Uterus (tissue), 4 donors: ENCODE results near the gene RFX1. TPM values are rescaled to one million over a fixed set of nuclear protein-coding genes. Genes with fewer than 3 reads are reported as not detected.

Experiments used
- DNase-seq, 2 donors: peaks; one replicate each; pipeline ENCODE4 v3.0.0-alpha.2; 2019 to 2020
- H3K27ac ChIP-seq, 2 donors: fragments of 200-600 bp; sonication (generic); 1 replicate in 1 of 2; 2 replicates in 1 of 2; pipeline ENCODE4 v1.5.1; 2016 to 2018
- H3K27me3 ChIP-seq, 2 donors: fragments of 200-600 bp; sonication (generic); one replicate each; pipeline ENCODE4 v1.5.1; 2018 to 2019; ENCODE audit warnings: control low read depth in 1 of 2
- H3K36me3 ChIP-seq, 2 donors: fragments of 200-600 bp; sonication (generic); one replicate each; pipeline ENCODE4 v1.5.1; 2019; ENCODE audit warnings: control low read depth in 1 of 2
- H3K4me1 ChIP-seq, 2 donors: fragments of 200-600 bp; sonication (generic); one replicate each; pipeline ENCODE4 v1.5.1; 2018 to 2019; ENCODE audit warnings: control low read depth in 1 of 2
- H3K4me3 ChIP-seq, 2 donors: fragments of 200-600 bp; sonication (generic); 1 replicate in 1 of 2; 2 replicates in 1 of 2; pipeline ENCODE4 v1.5.1; 2018 to 2019; ENCODE audit warnings: mild to moderate bottlenecking in 1 of 2
- H3K9me3 ChIP-seq, 2 donors: fragments of 200-600 bp; sonication (generic); one replicate each; pipeline ENCODE4 v1.5.1; 2019; ENCODE audit warnings: control low read depth in 1 of 2
- POLR2A ChIP-seq, 2 donors: fragments of 450-650 bp; IDR thresholded peaks; one replicate each; pipeline ENCODE4 v1.6.1; 2016; ENCODE audit warnings: antibody characterized with exemption in 2 of 2, mild to moderate bottlenecking in 1 of 2, moderate library complexity in 1 of 2
- intact Hi-C: fragments of 100-400 bp; cut with DNase I; formaldehyde crosslinking; loops from one replicate; pipeline ENCODE4 v1.15.1; 2023; ENCODE audit warnings: low total_unique reads
- total RNA-seq, 4 donors: library from RNA; depleted of rRNA in 3 of 4; stranded (reverse); fragments of >200 nt in 3 of 4; gene quantifications; one replicate each; pipeline versions ENCODE4 v1.1.0 to v1.2.4, GENCODE V29; 2014 to 2023
- TF ChIP-seq, protein P1 (sequence below), 4 experiments: fragments of 200-600 bp in 2 of 4; fragments of 450-650 bp in 2 of 4; sonication (generic) in 2 of 4; IDR thresholded peaks; one replicate each; pipeline ENCODE4 v1.5.1; 2016 to 2019; ENCODE audit warnings: antibody characterized with exemption in 4 of 4, mild to moderate bottlenecking in 2 of 4, moderate library complexity in 1 of 4
- donor health status: DM: yes; HTN: yes; CAD: no.

Gene RFX1
- total RNA-seq, 4 donors from 2014 or later, result 0.26 to 14.1 (median 4.1) TPM

DNA sequence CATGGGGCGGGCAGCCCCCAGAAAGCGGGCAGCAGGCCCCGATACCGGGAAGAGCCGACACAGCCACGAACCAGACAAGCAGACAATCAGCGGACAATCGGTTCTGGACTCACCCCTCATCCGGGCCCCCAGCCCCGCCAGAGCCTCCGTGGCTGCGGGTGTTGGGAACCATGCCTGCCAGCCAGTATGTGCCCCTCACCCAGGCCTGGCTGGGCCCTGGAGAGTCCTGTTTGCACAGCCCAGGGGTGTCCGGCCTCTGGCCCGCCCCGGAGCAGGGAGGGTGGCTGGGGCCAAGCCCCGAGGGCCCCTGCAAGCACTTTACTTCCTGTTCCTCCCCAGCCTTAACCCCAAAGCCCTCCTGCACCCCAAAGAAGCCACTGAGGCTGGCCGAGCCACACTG lies 75.7 kb downstream of the RFX1 start:
- H3K4me3 ChIP-seq, result no peak overlapping the region
- intact Hi-C loops, result no loop called here
- no peaks in the 10 kb centered on the region for H3K4me1 ChIP-seq
- TF ChIP-seq, protein P1, sequence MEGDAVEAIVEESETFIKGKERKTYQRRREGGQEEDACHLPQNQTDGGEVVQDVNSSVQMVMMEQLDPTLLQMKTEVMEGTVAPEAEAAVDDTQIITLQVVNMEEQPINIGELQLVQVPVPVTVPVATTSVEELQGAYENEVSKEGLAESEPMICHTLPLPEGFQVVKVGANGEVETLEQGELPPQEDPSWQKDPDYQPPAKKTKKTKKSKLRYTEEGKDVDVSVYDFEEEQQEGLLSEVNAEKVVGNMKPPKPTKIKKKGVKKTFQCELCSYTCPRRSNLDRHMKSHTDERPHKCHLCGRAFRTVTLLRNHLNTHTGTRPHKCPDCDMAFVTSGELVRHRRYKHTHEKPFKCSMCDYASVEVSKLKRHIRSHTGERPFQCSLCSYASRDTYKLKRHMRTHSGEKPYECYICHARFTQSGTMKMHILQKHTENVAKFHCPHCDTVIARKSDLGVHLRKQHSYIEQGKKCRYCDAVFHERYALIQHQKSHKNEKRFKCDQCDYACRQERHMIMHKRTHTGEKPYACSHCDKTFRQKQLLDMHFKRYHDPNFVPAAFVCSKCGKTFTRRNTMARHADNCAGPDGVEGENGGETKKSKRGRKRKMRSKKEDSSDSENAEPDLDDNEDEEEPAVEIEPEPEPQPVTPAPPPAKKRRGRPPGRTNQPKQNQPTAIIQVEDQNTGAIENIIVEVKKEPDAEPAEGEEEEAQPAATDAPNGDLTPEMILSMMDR (IDR thresholded peaks at IDR 0.05), result no peak
- no peak for TF ChIP-seq POLR2A (IDR thresholded peaks at IDR 0.05)
- no peak overlapping the region for H3K27ac ChIP-seq
- DNase-seq, result no peak
- no peaks in the 10 kb centered on the region for H3K27me3 ChIP-seq
- H3K36me3 ChIP-seq, result no peaks in the 10 kb centered on the region
- H3K9me3 ChIP-seq, result no peaks in the 10 kb centered on the region

- Histone ChIP-seq H3K27ac (no peak overlapping the region), H3K4me3 (no peak overlapping the region), H3K27me3 (no peaks in the 10 kb centered on the region), H3K4me1 (no peaks in the 10 kb centered on the region), H3K9me3 (no peaks in the 10 kb centered on the region), H3K36me3 (no peaks in the 10 kb centered on the region)
- no peak for DNase-seq
- TF ChIP-seq, protein P1 (IDR thresholded peaks at IDR 0.05), result no peak
- TF ChIP-seq POLR2A (IDR thresholded peaks at IDR 0.05), result no peak
- intact Hi-C loops, result no loop called here
Observed at GRCh38 chr19:13929956-13930355, 76.2 kb downstream of the RFX1 start.

DNA sequence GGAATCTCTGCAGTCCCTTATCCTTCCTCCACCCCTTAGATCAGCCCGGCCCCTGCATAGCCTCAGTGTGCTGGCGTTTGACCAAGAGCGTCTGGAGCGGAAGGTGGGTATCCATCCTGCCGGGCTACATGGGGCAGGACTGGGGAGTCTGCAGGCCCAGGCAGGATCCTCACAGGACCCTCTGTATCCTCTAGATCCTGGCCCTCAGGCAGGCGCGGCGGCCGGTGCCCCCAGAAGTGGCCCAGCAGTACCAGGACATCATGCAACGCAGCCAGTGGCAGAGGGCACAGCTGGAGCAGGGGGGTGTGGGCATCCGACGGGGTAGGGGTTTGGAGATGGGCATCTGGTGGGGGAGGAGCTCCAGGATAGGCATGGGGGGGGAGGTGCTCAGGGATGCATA lies 76.8 kb downstream of the RFX1 start:
- intact Hi-C loops, result no loop called here
- no peaks in the 10 kb centered on the region for H3K27me3 ChIP-seq
- no peaks in the 10 kb centered on the region for H3K9me3 ChIP-seq
- TF ChIP-seq, protein P1 (IDR thresholded peaks at IDR 0.05), result no peak
- DNase-seq, result no peak
- H3K4me1 ChIP-seq, result no peaks in the 10 kb centered on the region
- H3K36me3 ChIP-seq, result no peaks in the 10 kb centered on the region
- no peak overlapping the region for H3K27ac ChIP-seq
- H3K4me3 ChIP-seq, result no peak overlapping the region

DNA sequence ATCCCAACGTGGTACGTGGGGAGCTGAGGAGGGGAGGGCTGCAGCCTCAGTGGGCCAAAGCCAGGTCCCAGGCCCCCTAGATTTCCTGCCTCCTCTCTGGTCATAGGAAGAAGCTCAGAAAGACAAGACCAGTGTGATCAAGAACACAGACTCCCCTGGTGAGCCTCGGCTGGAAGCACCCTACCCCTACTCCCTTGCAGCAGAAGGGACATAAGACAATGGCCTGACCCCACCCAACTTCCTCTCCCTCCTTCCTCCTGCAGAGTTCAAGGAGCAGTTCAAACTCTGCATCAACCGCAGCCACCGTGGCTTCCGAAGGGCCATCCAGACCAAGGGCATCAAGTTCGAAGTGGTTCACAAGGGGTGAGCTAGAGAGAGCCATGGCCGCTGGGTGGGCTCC lies 79.4 kb downstream of the RFX1 start:
- H3K36me3 ChIP-seq, result no peaks in the 10 kb centered on the region
- H3K4me3 ChIP-seq, result no peak overlapping the region
- no peak for DNase-seq
- H3K4me1 ChIP-seq, result no peaks in the 10 kb centered on the region
- no peaks in the 10 kb centered on the region for H3K9me3 ChIP-seq
- H3K27me3 ChIP-seq, result no peaks in the 10 kb centered on the region
- intact Hi-C loops, result no loop called here
- H3K27ac ChIP-seq, result no peak overlapping the region
- TF ChIP-seq POLR2A (IDR thresholded peaks at IDR 0.05), result no peak
- TF ChIP-seq, protein P1 (IDR thresholded peaks at IDR 0.05), result no peak

DNA sequence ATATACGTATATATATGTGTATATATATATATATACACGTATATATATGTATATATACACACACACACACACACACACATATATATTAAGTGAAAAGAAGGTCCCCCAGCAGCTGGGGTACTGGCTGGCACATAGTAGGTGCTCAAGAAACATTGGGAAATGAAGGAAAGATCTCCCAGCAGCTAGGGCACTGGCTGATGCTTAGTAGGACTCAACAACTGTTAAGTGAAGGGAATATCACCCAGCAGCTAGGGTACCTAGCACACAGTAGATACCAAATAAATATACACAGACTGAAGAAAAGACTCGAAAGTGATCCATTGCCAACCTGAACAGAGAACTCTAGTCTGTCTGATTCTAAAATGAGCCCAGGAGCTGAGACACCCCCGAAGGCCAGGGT lies 80.1 kb downstream of the RFX1 start:
- no peak overlapping the region for H3K4me3 ChIP-seq
- H3K9me3 ChIP-seq, result no peaks in the 10 kb centered on the region
- TF ChIP-seq, protein P1 (IDR thresholded peaks at IDR 0.05), result no peak
- no peak for TF ChIP-seq POLR2A (IDR thresholded peaks at IDR 0.05)
- H3K27me3 ChIP-seq, result no peaks in the 10 kb centered on the region
- intact Hi-C loops, result no loop called here
- no peaks in the 10 kb centered on the region for H3K36me3 ChIP-seq
- no peak for DNase-seq
- H3K4me1 ChIP-seq, result no peaks in the 10 kb centered on the region
- no peak overlapping the region for H3K27ac ChIP-seq
